GM12878 (cell line): ENCODE data around the gene AAR2. TPM values are rescaled to one million over a fixed set of nuclear protein-coding genes. Genes with fewer than 3 reads are reported as not detected.

Source experiments
- ATAC-seq: fragments of 200-7000 bp; cut with Tn5 transposase; 3 replicates; pipeline ENCODE4 v1.9.1; 2020; ENCODE audit warnings: mild to moderate bottlenecking, moderate library complexity
- BruUV-seq: library from RNA; stranded (reverse); fragments of 400-500 nt; replicated peaks from 2 replicates; lab custom pipeline; 2021; lab: Mats Ljungman, UMichigan
- CTCF ChIA-PET: fragments of 300-600 bp; sonication (Branson Sonifier 250); formaldehyde crosslinking; extraction: SDS; loops from one replicate; lab custom pipeline; 2021; ENCODE audit warnings: inconsistent platforms; lab: Yijun Ruan, JAX
- POLR2A ChIA-PET: fragments of 350-600 bp; formaldehyde crosslinking; extraction: SDS; loops from one replicate; lab custom pipeline; 2021; ENCODE audit warnings: inconsistent platforms; lab: Charles Lee
- RAD21 ChIA-PET: fragments of 300-600 bp; sonication (Branson Sonifier 250); formaldehyde crosslinking; loops from one replicate; lab custom pipeline; 2023; ENCODE audit warnings: antibody characterized with exemption; ENCODE audit not compliant: unreplicated experiment; lab: Charles Lee
- SMC1A ChIA-PET: fragments of 300-600 bp; sonication (Branson Sonifier 250); formaldehyde crosslinking; loops from one replicate; lab custom pipeline; 2023; ENCODE audit not compliant: unreplicated experiment, uncharacterized antibody; lab: Charles Lee
- DNase-seq: peaks from one replicate; pipeline ENCODE4 v3.0.0-alpha.2; 2011; ENCODE audit warnings: low read depth, low spot score
- FAIRE-seq: peaks from 3 replicates; lab custom pipeline; 2011; peaks lifted over from hg19 to GRCh38; lab: Jason Lieb, UNC
- H2AFZ ChIP-seq: 2 replicates; pipeline ENCODE4 v1.6.0; 2011; ENCODE audit warnings: low read depth, low read length, control low read depth; ENCODE audit not compliant: control insufficient read depth
- H3K27ac ChIP-seq: 2 replicates; pipeline ENCODE4 v1.5.1; 2011; ENCODE audit warnings: control low read depth; ENCODE audit not compliant: control insufficient read depth, insufficient read depth
- H3K27me3 ChIP-seq, 2 experiments: replicated peaks in 1 of 2; 2 replicates each; pipeline versions ENCODE4 v1.6.0 to v1.6.1; 2011; ENCODE audit warnings: low read length in 1 of 2; ENCODE audit not compliant: control insufficient read depth in 2 of 2, insufficient read depth in 2 of 2
- H3K36me3 ChIP-seq, 2 experiments: 2 replicates each; pipeline ENCODE4 v1.5.1; 2011; ENCODE audit warnings: low read length in 1 of 2; ENCODE audit not compliant: control insufficient read depth in 2 of 2, insufficient read depth in 2 of 2
- H3K4me1 ChIP-seq: 2 replicates; pipeline ENCODE4 v1.6.1; 2011; ENCODE audit warnings: mild to moderate bottlenecking, low read length, moderate library complexity, mixed read lengths; ENCODE audit not compliant: control insufficient read depth, insufficient read depth
- H3K4me2 ChIP-seq: 2 replicates; pipeline ENCODE4 v1.6.0; 2011; ENCODE audit warnings: control low read depth; ENCODE audit not compliant: control insufficient read depth, insufficient read depth
- H3K4me3 ChIP-seq: fragments of 200-600 bp; sonication (generic); 2 replicates; pipeline ENCODE4 v1.5.1; 2016
- H3K79me2 ChIP-seq: 2 replicates; pipeline ENCODE4 v1.6.0; 2011; ENCODE audit warnings: low read length; ENCODE audit not compliant: control insufficient read depth, insufficient read depth
- H3K9ac ChIP-seq: 2 replicates; pipeline ENCODE4 v1.8.0; 2011; ENCODE audit warnings: low read length, control low read depth, mixed read lengths; ENCODE audit not compliant: control insufficient read depth, insufficient read depth
- H3K9me3 ChIP-seq: replicated peaks from 3 replicates; pipeline ENCODE4 v1.5.1; 2011; ENCODE audit warnings: mild to moderate bottlenecking, low read length; ENCODE audit not compliant: control insufficient read depth, insufficient read depth
- H4K20me1 ChIP-seq: 2 replicates; pipeline ENCODE4 v1.6.0; 2011; ENCODE audit not compliant: control insufficient read depth, insufficient read depth
- NBN ChIP-seq: fragments of 450-650 bp; IDR thresholded peaks from 2 replicates; pipeline ENCODE4 v1.6.1; 2016
- NFXL1 ChIP-seq: fragments of 450-650 bp; IDR thresholded peaks from 2 replicates; pipeline ENCODE4 v1.6.1; 2017; ENCODE audit warnings: antibody characterized with exemption, mild to moderate bottlenecking, borderline replicate concordance
- RAD21 ChIP-seq: IDR thresholded peaks from 2 replicates; pipeline ENCODE4 v1.6.1; 2011; ENCODE audit warnings: mild to moderate bottlenecking, low read depth, low read length, moderate library complexity; ENCODE audit not compliant: insufficient read depth
- SUZ12 ChIP-seq: fragments of 200-600 bp; sonication (generic); IDR thresholded peaks from one replicate; pipeline ENCODE4 v1.6.1; 2018; ENCODE audit warnings: antibody characterized with exemption, mild to moderate bottlenecking; ENCODE audit not compliant: unreplicated experiment
- WGBS: methylation state at CpG from one replicate; pipeline ENCODE4 v1.1.6; 2016; ENCODE audit warnings: low lambda C conversion rate; ENCODE audit not compliant: insufficient replicate concordance, insufficient coverage; ENCODE audit errors: missing lambda C conversion rate; 5-methylcytosine and 5-hydroxymethylcytosine counted together
- in situ Hi-C: fragments of 300-500 bp; cut with MboI; formaldehyde crosslinking; loops from 9 replicates; pipeline ENCODE4 v1.14.3; 2018; ENCODE audit warnings: mixed read lengths
- intact Hi-C: fragments of 100-400 bp; cut with micrococcal nuclease; formaldehyde crosslinking; loops from one replicate; pipeline ENCODE4 v1.14.2; 2022; ENCODE audit not compliant: unreplicated experiment
- polyA plus RNA-seq, 11 experiments: library from polyadenylated mRNA; depleted of rRNA in 4 of 11; unstranded in 6 of 11; stranded (reverse) in 5 of 11; fragments of >200 nt; fragmentation: Nextera tagmentation in 4 of 11; fragmentation: Illumina TruSeq in 1 of 11; extraction: Ambion mirVana in 4 of 11; extraction: Trizol in 1 of 11; gene quantifications; 1 replicate in 1 of 11; 2 replicates in 10 of 11; pipeline versions ENCODE4 v1.2.1 to v1.2.3, GENCODE V29; 2011 to 2016; ENCODE audit warnings: inconsistent platforms in 2 of 11, missing spikeins in 2 of 11, low read depth in 1 of 11
- total RNA-seq, 4 experiments: library from RNA; depleted of rRNA in 3 of 4; stranded (reverse); fragments of >200 nt in 3 of 4; fragmentation: Illumina TruSeq in 1 of 4; extraction: Trizol in 1 of 4; gene quantifications; 2 replicates each; pipeline versions ENCODE4 v1.2.1 to v1.2.3, GENCODE V29; 2013 to 2021
- TF ChIP-seq, protein P1 (sequence below): fragments of 450-650 bp; IDR thresholded peaks from 2 replicates; pipeline ENCODE4 v1.6.1; 2017; ENCODE audit warnings: mild to moderate bottlenecking, moderate library complexity

Gene AAR2
- total and polyA plus RNA-seq, 10 of the 15 experiments (the other 5 are each of a cell fraction or from before 2014, with no cell fraction given), result 6.5 to 41.7 (median 30.3) TPM

DNA sequence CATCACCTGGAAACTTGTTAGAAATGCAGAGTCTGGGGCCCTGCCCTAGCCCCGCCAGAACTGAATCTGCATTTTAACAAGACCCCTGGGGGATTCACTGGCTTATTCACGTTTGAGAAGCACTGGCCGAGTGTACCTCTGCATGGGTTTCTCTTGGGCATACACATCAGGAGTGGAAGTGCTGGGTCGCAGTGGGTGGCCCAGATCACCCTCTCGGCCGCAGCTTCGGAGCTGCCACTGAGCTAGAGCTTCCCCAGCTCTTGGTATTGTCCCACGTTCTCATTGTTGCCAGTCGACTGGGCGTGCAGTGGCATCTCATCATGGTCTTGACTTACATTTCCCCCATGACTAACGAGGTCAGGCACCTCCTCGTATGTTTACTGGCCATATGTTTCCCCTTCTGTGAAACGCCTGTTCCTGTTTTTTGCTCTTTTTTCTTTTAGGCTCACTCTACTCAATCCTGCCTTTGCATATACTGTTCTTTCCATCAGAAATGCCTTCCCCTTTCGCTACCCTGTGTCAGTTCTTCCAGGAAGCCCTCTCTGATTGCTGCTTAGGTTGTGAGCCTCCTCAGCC, 66.8 kb downstream of the AAR2 start:
- Histone ChIP-seq H2AFZ (no peak overlapping the region), H3K27me3 (peaks cover 14 to 16% of the 10 kb centered on the region in 2 experiments), H3K79me2 (no peaks in the 10 kb centered on the region), H3K9ac (no peak overlapping the region), H3K4me3 (no peak overlapping the region), H3K4me2 (no peak overlapping the region), H3K36me3 (no peaks in the 10 kb centered on the region), H4K20me1 (no peaks in the 10 kb centered on the region), H3K4me1 (no peaks in the 10 kb centered on the region), H3K9me3 (no peaks in the 10 kb centered on the region), H3K27ac (no peak overlapping the region)
- TF ChIP-seq NBN, result no peak
- no peak for TF ChIP-seq SUZ12
- no peak for TF ChIP-seq NFXL1
- TF ChIP-seq, protein P1, sequence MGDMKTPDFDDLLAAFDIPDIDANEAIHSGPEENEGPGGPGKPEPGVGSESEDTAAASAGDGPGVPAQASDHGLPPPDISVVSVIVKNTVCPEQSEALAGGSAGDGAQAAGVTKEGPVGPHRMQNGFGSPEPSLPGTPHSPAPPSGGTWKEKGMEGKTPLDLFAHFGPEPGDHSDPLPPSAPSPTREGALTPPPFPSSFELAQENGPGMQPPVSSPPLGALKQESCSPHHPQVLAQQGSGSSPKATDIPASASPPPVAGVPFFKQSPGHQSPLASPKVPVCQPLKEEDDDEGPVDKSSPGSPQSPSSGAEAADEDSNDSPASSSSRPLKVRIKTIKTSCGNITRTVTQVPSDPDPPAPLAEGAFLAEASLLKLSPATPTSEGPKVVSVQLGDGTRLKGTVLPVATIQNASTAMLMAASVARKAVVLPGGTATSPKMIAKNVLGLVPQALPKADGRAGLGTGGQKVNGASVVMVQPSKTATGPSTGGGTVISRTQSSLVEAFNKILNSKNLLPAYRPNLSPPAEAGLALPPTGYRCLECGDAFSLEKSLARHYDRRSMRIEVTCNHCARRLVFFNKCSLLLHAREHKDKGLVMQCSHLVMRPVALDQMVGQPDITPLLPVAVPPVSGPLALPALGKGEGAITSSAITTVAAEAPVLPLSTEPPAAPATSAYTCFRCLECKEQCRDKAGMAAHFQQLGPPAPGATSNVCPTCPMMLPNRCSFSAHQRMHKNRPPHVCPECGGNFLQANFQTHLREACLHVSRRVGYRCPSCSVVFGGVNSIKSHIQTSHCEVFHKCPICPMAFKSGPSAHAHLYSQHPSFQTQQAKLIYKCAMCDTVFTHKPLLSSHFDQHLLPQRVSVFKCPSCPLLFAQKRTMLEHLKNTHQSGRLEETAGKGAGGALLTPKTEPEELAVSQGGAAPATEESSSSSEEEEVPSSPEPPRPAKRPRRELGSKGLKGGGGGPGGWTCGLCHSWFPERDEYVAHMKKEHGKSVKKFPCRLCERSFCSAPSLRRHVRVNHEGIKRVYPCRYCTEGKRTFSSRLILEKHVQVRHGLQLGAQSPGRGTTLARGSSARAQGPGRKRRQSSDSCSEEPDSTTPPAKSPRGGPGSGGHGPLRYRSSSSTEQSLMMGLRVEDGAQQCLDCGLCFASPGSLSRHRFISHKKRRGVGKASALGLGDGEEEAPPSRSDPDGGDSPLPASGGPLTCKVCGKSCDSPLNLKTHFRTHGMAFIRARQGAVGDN, result no peak
- no peak for TF ChIP-seq RAD21
- SMC1A ChIA-PET, result interaction anchor here (0.6 kb wide), 1 partner anchor 290 kb away, joined by 3 read pairs; no protein-coding TSS in a partner anchor
- 13% methylated on average over 14 of the region's 14 CpGs for WGBS
- no TSS peak for BruUV-seq
- intact Hi-C loops (no loop called here), in situ Hi-C loops (no loop called here)
- ATAC-seq (no peak), FAIRE-seq (no peak), DNase-seq (no peak)
- POLR2A ChIA-PET, result no interaction called here
- CTCF ChIA-PET, result no interaction called here
- RAD21 ChIA-PET, result no interaction called here
